K562 (cell line): ENCODE results near the gene FAM171A2. TPM values are rescaled to one million over a fixed set of nuclear protein-coding genes. Genes with fewer than 3 reads are reported as not detected.
A peak's percentile ranks its signal among the peaks of the same experiment; 100 is the strongest.

Experiments
- ATAC-seq: fragments of 200-7000 bp; cut with Tn5 transposase; 3 replicates; pipeline ENCODE4 v1.9.1; 2020; ENCODE audit warnings: moderate library complexity
- BruUV-seq: library from RNA; stranded (reverse); fragments of 400-500 nt; replicated peaks from 2 replicates; lab custom pipeline; 2021; lab: Mats Ljungman, UMichigan
- CTCF ChIA-PET: fragments of 300-600 bp; formaldehyde crosslinking; extraction: SDS; loops from one replicate; lab custom pipeline; 2021; ENCODE audit warnings: low intra/inter-chr PET ratio; lab: Yijun Ruan, JAX
- POLR2A ChIA-PET: fragments of 300-600, 350-650 bp; sonication (Branson Sonifier 250); formaldehyde crosslinking; extraction: SDS; loops from one replicate; lab custom pipeline; 2021; ENCODE audit warnings: antibody characterized with exemption, inconsistent platforms; lab: Yijun Ruan, JAX
- DNase-seq, 4 experiments: peaks; one replicate each; pipeline versions ENCODE4 v3.0.0 to v3.0.0-alpha.2; 2011 to 2018; ENCODE audit warnings: low spot score in 3 of 4, mixed read lengths in 3 of 4; ENCODE audit errors: extremely low read depth in 1 of 4
- FAIRE-seq: peaks from 2 replicates; lab custom pipeline; 2011; peaks lifted over from hg19 to GRCh38; lab: Jason Lieb, UNC
- H2AFZ ChIP-seq: 2 replicates; pipeline ENCODE4 v1.6.0; 2011; ENCODE audit warnings: low read depth, low read length, control low read depth, inconsistent platforms
- H3K27ac ChIP-seq: fragments of 200-600 bp; 3 replicates; pipeline ENCODE4 v1.8.0; 2011; ENCODE audit warnings: low read depth, mild to moderate bottlenecking, control low read depth, inconsistent platforms, low read length, moderate library complexity, mixed read lengths; ENCODE audit errors: extremely low read depth
- H3K27me3 ChIP-seq, 2 experiments: fragments of 300-600 bp in 1 of 2; 2 replicates in 1 of 2; 3 replicates in 1 of 2; pipeline versions ENCODE4 v1.6.0 to v1.8.0; 2011; ENCODE audit warnings: inconsistent platforms in 2 of 2, low read length in 2 of 2, mild to moderate bottlenecking in 1 of 2, mixed read lengths in 1 of 2, moderate library complexity in 1 of 2; ENCODE audit not compliant: control insufficient read depth in 2 of 2, insufficient read depth in 2 of 2
- H3K36me3 ChIP-seq: fragments of 300-600 bp; 3 replicates; pipeline ENCODE4 v1.8.0; 2011; ENCODE audit warnings: mild to moderate bottlenecking, low read length, inconsistent platforms; ENCODE audit not compliant: control insufficient read depth, insufficient read depth
- H3K4me1 ChIP-seq, 2 experiments: fragments of 200-600 bp in 1 of 2; replicated peaks in 1 of 2; 2 replicates in 1 of 2; 3 replicates in 1 of 2; pipeline versions ENCODE4 v1.5.1 to v1.8.0; 2011; ENCODE audit warnings: inconsistent platforms in 2 of 2, low read length in 2 of 2, mild to moderate bottlenecking in 1 of 2, mixed read lengths in 1 of 2, moderate library complexity in 1 of 2; ENCODE audit not compliant: control insufficient read depth in 2 of 2, insufficient read depth in 2 of 2
- H3K4me2 ChIP-seq: 2 replicates; pipeline ENCODE4 v1.6.1; 2011; ENCODE audit warnings: low read length, control low read depth, inconsistent platforms, mixed read lengths; ENCODE audit not compliant: insufficient read depth
- H3K4me3 ChIP-seq: fragments of 200-600 bp; sonication (generic), shearing (Covaris generic); 2 replicates; pipeline ENCODE4 v1.5.1; 2016; ENCODE audit warnings: control low read depth, inconsistent platforms
- H3K79me2 ChIP-seq: fragments of 200-600 bp; 3 replicates; pipeline ENCODE4 v1.8.0; 2011; ENCODE audit warnings: low read length, inconsistent platforms; ENCODE audit not compliant: control insufficient read depth, insufficient read depth
- H3K9ac ChIP-seq, 2 experiments: 2 replicates each; pipeline versions ENCODE4 v1.6.0 to v1.6.1; 2011; ENCODE audit warnings: low read depth in 2 of 2, low read length in 2 of 2, control low read depth in 1 of 2, inconsistent platforms in 1 of 2, mild to moderate bottlenecking in 1 of 2, mixed read lengths in 1 of 2; ENCODE audit not compliant: insufficient read depth in 1 of 2
- H3K9me1 ChIP-seq: one replicate; pipeline ENCODE4 v1.6.0; 2011; ENCODE audit warnings: inconsistent platforms, mild to moderate bottlenecking, low read length, moderate library complexity; ENCODE audit not compliant: control insufficient read depth, insufficient read depth
- H3K9me3 ChIP-seq: replicated peaks from 2 replicates; pipeline ENCODE4 v1.5.1; 2011; ENCODE audit warnings: low read depth, low read length, inconsistent platforms; ENCODE audit not compliant: control insufficient read depth, insufficient read depth
- H4K20me1 ChIP-seq: replicated peaks from 2 replicates; pipeline ENCODE4 v1.6.1; 2011; ENCODE audit warnings: low read length, inconsistent platforms, mixed read lengths; ENCODE audit not compliant: control insufficient read depth, insufficient read depth
- BDP1 ChIP-seq: IDR thresholded peaks from 3 replicates; pipeline ENCODE4 v1.6.1; 2011; ENCODE audit not compliant: insufficient read length, insufficient read depth
- HCFC1 ChIP-seq: IDR thresholded peaks from 2 replicates; pipeline ENCODE4 v1.6.1; 2012; ENCODE audit warnings: low read depth, low read length, improper control_type of control experiment
- MED1 ChIP-seq: sonication (generic); formaldehyde crosslinking; IDR thresholded peaks from 2 replicates; pipeline ENCODE4 v1.8.1; 2023; ENCODE audit warnings: missing genetic modification reagents, borderline replicate concordance
- MGA ChIP-seq: fragments of 450-650 bp; IDR thresholded peaks from 2 replicates; pipeline ENCODE4 v1.6.1; 2016; ENCODE audit warnings: mild to moderate bottlenecking, moderate library complexity
- NR3C1 ChIP-seq: sonication (generic); formaldehyde crosslinking; IDR thresholded peaks from 2 replicates; pipeline ENCODE4 v1.8.1; 2022; ENCODE audit warnings: missing genetic modification reagents
- POLR2AphosphoS2 ChIP-seq: IDR thresholded peaks from 2 replicates; pipeline ENCODE4 v1.6.1; 2012; ENCODE audit warnings: low read length, improper control_type of control experiment
- RAD21 ChIP-seq, 2 experiments: fragments of 250-450 bp in 1 of 2; fragments of 450-650 bp in 1 of 2; sonication (Bioruptor Pico) in 1 of 2; formaldehyde crosslinking in 1 of 2; IDR thresholded peaks in 1 of 2; conservative IDR thresholded peaks in 1 of 2; 2 replicates each; pipeline versions ENCODE4 v1.4.0 to v1.8.0; 2020 to 2022; ENCODE audit warnings: mild to moderate bottlenecking in 2 of 2, moderate library complexity in 1 of 2
- WGBS: fragments of 100-300 bp; shearing (Covaris generic); methylation state at CpG from one replicate; pipeline ENCODE4 v1.1.6; 2016; ENCODE audit warnings: low coverage, mixed read lengths; ENCODE audit not compliant: insufficient coverage; ENCODE audit errors: missing lambda C conversion rate; 5-methylcytosine and 5-hydroxymethylcytosine counted together
- in situ Hi-C: fragments of 300-500 bp; cut with MboI; formaldehyde crosslinking; loops from 4 replicates; pipeline ENCODE4 v1.15.0; 2018; ENCODE audit warnings: inconsistent platforms, mixed read lengths
- intact Hi-C: fragments of 100-400 bp; cut with micrococcal nuclease; formaldehyde crosslinking; loops from 2 replicates; pipeline ENCODE4 v1.14.2; 2022
- polyA plus RNA-seq, 8 experiments: library from polyadenylated mRNA; depleted of rRNA in 4 of 8; stranded (reverse) in 5 of 8; unstranded in 3 of 8; fragments of >200 nt; fragmentation: Nextera tagmentation in 2 of 8; fragmentation: Illumina TruSeq in 1 of 8; extraction: Ambion mirVana in 2 of 8; extraction: Trizol in 1 of 8; gene quantifications; 2 replicates each; pipeline versions ENCODE4 v1.2.1 to v1.2.3, GENCODE V29; 2011 to 2014; ENCODE audit warnings: inconsistent platforms in 1 of 8, missing spikeins in 1 of 8
- total RNA-seq, 7 experiments: library from RNA; depleted of rRNA in 6 of 7; stranded (reverse); fragments of >200 nt in 6 of 7; fragmentation: Illumina TruSeq in 2 of 7; extraction: Trizol in 2 of 7; gene quantifications; 2 replicates each; pipeline versions ENCODE4 v1.2.1 to v1.2.3, GENCODE V29; 2011 to 2021; ENCODE audit warnings: low replicate concordance in 1 of 7

FAM171A2 gene
- total and polyA plus RNA-seq, 9 of the 15 experiments (the other 6 are each of a cell fraction or from before 2014, with no cell fraction given) = 0.10 to 10.2 (median 2.0) TPM; not detected in 1

GRCh38 chr17:44385287-44386181 is 21.9 kb upstream of the FAM171A2 start:
- no peaks in the 10 kb centered on the region; a peak in 1 of 5 replicates for H3K27me3 ChIP-seq
- no peaks in the 10 kb centered on the region for H3K36me3 ChIP-seq
- no peaks in the 10 kb centered on the region for H3K9me3 ChIP-seq
- peak; percentile 93 to 99 (median 98) for DNase-seq
- TSS peak; percentile 84 for BruUV-seq
- H3K4me2 ChIP-seq = peak overlapping the region; percentile 88
- H3K27ac ChIP-seq = peak overlapping the region; percentile 83
- peak overlapping the region; percentile 79 to 95 for H3K9ac ChIP-seq
- no peaks in the 10 kb centered on the region for H4K20me1 ChIP-seq
- H3K4me3 ChIP-seq = peak overlapping the region; percentile 58
- H2AFZ ChIP-seq = peak overlapping the region; percentile 96
- in situ Hi-C loops (no loop called here), intact Hi-C loops (loop anchor here (5.0 kb wide), 1 partner anchor 117 kb away; the partner anchor contains the start of gene GPATCH8)
- FAIRE-seq = peak; percentile 94
- WGBS = 14% methylated on average over 60 of the region's 68 CpGs
- CTCF ChIA-PET = interaction anchor here (1.1 kb wide), 1 partner anchor 117 kb away, joined by 3 read pairs; no protein-coding TSS in a partner anchor
- peaks cover 7% of the 10 kb centered on the region; the same call in 2 of the 3 replicates for H3K79me2 ChIP-seq
- peak; percentile 91 for ATAC-seq
- POLR2A ChIA-PET = interaction anchor here (0.6 to 1.8 kb wide), 13 partner anchors 9 to 286 kb away, joined by 3 to 7 read pairs (median 3); partner anchors contain the start of gene GPATCH8
- no peaks in the 10 kb centered on the region for H3K9me1 ChIP-seq
- peaks cover 33 to 44% of the 10 kb centered on the region in 2 experiments for H3K4me1 ChIP-seq
- TF ChIP-seq NR3C1 (CRISPR knock-in tag) = peak; percentile 52; the same call in 1 of the 2 replicates
- TF ChIP-seq BDP1 = no peak
- no peak for TF ChIP-seq MED1 (CRISPR knock-in tag)
- peak in 1 of 2 experiments; percentile 34; a peak in 1 of 4 replicates for TF ChIP-seq RAD21 (CRISPR knock-in tag; conservative IDR thresholded peaks at IDR 0.05 in 1 of 2, IDR thresholded peaks at IDR 0.05 in 1 of 2)
- TF ChIP-seq HCFC1 = 0 out of 2 replicates have a peak, but pooled peaks have one; percentile 10
- TF ChIP-seq MGA = 0 out of 2 replicates have a peak, but pooled peaks have one; percentile 7
- TF ChIP-seq POLR2AphosphoS2 = 0 out of 2 replicates have a peak, but pooled peaks have one; percentile 40
